Suprapubic skin (tissue), 4 donors: Measurements from ENCODE around the gene AP4S1.
"Not testable (repeated sequence)": the region's sequence is repeated elsewhere in the genome, so short reads cannot be mapped to it uniquely, and the experiment has no call there.

Source experiments
- POLR2A ChIP-seq, 2 donors: fragments of 450-650 bp; IDR thresholded peaks; one replicate each; pipeline ENCODE4 v1.6.1; 2017; ENCODE audit warnings: antibody characterized with exemption in 2 of 2, mild to moderate bottlenecking in 2 of 2, moderate library complexity in 2 of 2
- POLR2AphosphoS5 ChIP-seq, 3 donors: sonication (generic); formaldehyde crosslinking; IDR thresholded peaks; one replicate each; pipeline ENCODE4 v1.6.1; 2017; ENCODE audit warnings: antibody characterized with exemption in 3 of 3
- TF ChIP-seq, protein P1 (sequence below), 2 donors: fragments of 200-600 bp in 1 of 2; fragments of 450-650 bp in 1 of 2; sonication (generic) in 1 of 2; IDR thresholded peaks; one replicate each; pipeline ENCODE4 v1.5.1; 2016 to 2019; ENCODE audit warnings: antibody characterized with exemption in 2 of 2, mild to moderate bottlenecking in 1 of 2, moderate library complexity in 1 of 2

DNA sequence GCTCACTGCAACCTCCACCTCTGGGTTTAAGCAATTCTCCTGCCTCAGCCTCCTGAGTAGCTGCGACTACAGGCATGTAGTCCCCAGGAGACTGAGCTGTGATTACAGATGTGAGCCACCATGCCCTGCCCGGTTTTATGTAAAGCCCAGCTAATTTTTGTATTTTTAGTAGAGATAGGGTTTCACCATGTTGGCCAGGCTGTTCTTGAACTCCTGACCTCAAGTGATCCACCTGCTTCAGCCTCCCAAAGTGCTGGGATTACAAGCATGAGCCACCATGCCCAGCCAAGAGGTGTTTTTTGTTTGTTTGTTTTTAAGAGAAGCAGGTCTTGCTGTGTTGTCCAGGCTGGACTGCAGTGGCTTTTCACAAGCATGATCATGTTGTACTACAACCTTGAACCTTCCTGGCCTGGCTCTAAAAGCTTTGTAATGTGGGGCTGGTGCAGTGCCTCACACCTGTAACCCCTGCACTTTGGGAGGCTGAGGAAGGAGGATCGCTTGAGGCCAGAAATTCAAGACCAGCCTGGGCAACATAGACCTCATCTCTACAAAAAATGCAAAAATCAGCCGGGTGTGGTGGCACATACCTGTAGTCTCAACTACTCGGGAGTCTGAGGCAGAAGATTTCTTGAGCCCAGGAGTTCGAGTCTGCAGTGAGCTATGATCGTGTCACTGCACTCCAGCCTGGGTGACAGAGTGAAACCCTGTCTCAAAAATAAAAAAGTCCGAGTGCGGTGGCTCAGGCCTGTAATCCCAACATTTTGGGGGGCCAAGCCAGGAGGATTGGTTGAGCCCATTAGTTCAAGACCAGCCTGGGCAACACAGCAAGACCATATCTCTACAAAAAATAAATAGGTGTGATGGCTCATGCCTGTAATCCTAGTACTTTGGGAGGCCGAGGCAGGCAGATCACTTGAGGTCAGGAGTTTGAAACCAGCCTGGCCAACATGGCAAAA lies 68.7 kb downstream of the AP4S1 start:
- TF ChIP-seq, protein P1, sequence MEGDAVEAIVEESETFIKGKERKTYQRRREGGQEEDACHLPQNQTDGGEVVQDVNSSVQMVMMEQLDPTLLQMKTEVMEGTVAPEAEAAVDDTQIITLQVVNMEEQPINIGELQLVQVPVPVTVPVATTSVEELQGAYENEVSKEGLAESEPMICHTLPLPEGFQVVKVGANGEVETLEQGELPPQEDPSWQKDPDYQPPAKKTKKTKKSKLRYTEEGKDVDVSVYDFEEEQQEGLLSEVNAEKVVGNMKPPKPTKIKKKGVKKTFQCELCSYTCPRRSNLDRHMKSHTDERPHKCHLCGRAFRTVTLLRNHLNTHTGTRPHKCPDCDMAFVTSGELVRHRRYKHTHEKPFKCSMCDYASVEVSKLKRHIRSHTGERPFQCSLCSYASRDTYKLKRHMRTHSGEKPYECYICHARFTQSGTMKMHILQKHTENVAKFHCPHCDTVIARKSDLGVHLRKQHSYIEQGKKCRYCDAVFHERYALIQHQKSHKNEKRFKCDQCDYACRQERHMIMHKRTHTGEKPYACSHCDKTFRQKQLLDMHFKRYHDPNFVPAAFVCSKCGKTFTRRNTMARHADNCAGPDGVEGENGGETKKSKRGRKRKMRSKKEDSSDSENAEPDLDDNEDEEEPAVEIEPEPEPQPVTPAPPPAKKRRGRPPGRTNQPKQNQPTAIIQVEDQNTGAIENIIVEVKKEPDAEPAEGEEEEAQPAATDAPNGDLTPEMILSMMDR (IDR thresholded peaks at IDR 0.05): not testable (repeated sequence)
- TF ChIP-seq POLR2AphosphoS5, POLR2A (IDR thresholded peaks at IDR 0.05): not testable (repeated sequence)
